GM21360 (cell line): Measurements from ENCODE around the gene SYT5.
"Not testable (repeated sequence)": the region's sequence is repeated elsewhere in the genome, so short reads cannot be mapped to it uniquely, and the experiment has no call there.

ENCODE experiments used
- ATAC-seq: cut with Tn5 transposase; IDR thresholded peaks from one replicate; pipeline ENCODE4 v1.9.1; 2021; ENCODE audit warnings: mild to moderate bottlenecking, moderate library complexity; ENCODE audit not compliant: unreplicated experiment

The SYT5 gene

DNA sequence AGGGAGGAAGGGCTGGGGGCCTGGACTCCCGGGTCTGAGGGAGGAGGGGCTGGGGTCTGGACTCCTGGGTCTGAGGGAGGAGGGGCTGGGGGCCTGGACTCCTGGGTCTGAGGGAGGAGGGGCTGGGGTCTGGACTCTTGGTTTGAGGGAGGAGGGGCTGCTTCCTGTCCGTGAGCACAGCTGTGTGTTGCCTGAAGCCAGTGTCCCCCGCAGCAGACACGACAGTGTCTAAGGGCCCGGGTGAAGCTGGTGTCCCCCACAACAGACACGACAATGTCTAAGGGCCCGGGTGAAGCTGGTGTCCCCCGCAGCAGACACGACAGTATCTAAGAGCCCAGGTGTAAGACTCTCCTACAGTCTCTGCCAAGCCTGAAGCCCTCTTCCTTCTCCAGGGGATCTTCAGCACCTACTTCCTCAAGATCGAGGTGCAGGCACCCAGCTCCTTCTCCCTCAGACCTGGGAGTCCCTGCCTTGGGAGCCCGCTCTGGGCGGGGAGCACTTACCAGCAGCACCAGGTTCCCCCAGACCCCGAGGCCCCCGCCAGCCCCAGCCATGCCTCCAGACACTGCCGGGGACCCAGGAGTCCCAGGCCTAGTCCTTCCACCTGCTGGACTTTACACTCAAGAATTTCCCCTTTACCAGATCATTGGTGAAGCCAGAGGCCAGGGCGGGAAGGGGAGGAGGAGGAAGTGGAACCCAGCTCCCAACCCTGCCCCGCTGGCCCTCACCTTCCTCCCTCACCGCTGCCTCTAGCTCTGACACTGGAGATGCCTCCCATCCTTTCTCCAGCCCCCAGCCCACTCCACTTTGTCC lies 29.0 kb upstream of the SYT5 start, which contains the start of gene PTPRH:
PTPRH (minus strand) TSS at position 622 of the 813 bp plus-strand sequence; CDS start at position 554, 68 bp downstream.
- no peak for ATAC-seq

DNA sequence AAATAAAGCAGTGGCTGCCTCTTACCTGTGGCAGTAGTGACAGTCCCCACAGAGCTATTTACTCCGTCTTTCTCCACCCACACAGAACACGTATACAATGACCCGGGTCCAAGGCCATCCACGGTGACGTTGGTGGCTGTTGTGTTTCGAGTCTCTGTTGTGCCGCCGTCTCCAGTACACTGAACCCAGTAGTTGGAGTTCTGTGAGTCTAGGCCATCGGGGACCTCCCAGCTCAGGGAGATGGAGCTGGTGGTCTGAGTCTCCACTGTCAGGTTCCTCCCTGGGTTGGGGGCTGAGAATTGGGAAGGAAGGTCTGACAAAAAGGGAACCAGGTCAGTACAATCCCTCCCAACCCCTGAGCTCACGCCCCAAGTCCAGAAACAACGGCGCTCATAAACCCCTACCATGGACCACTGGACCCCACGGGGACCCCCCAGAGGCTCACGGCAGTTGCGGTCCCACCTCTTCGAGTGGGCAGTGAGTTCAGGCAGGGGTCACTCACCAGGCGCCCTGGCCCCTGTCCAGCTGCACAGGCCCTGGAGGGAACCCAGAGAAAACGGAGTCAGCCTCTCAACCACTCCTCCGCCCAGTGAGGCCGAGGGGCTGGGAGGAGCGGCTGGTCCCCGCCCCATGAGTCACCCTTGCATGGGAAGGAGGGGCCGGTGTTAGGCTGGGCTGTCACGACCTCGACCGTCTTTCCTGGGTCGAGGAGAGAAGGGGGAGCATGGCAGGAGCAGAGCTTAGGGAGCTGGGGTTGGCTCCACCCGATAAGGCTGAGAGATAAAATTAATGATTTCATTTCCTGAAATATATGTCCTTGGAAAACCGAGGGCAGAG lies 26.8 kb upstream of the SYT5 start:
- no peak for ATAC-seq

GRCh38 chr19:55202199-55202598 lies 22.1 kb upstream of the SYT5 start:
- ATAC-seq: not testable (repeated sequence)

DNA sequence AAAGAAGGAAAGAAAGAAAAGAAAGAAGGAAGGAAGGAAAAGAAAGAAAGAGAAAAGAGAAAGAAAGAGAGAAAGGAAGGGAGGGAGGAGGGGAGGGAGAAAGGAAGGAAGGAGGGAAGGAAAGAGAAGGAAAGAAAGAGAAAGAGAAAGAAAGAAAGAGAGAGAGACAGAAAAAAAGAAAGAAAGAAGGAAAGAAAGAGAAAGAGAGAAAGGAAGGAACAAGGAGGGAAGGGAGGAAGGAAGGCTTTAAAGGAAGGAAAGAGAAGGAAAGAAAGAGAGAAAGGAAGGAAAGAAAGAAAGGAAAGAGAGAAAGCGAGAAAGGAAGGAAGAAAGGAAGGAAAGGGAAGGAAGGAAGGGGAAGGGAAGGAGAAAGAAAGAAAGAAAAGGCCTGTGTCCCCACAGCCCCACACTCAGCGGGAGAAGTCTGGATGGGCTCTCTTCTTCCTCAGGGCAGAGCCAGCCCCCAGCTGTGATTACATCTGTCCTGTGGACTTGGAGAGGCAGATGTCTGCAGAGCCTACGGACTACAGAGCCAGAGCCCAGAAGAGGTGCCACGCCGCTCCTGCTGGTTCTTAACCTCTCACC lies 19.6 kb upstream of the SYT5 start:
- ATAC-seq: no peak

DNA sequence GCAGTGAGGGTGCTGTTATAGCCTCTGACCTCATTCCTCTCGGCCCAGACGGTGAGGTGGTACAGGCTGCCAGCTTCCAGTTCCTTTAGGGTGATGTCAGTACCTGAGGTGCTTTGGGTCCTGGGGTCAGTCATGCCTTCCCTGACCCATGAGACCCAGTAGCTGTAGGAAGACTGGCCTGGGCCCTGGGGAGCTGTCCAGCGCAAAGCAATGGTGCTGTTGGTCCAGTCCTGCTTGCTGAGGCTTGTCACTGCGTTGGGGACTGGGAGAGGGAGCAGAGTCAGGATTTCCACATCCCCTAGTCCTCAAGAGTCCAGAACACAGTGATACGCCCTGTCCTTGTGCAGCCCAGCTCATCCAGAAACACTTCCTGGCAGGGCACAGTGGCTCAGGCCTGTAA lies 18.6 kb upstream of the SYT5 start:
- no peak for ATAC-seq

- no peak for ATAC-seq
Measured at GRCh38 chr19:55197528-55197927, 17.4 kb upstream of the SYT5 start.

DNA sequence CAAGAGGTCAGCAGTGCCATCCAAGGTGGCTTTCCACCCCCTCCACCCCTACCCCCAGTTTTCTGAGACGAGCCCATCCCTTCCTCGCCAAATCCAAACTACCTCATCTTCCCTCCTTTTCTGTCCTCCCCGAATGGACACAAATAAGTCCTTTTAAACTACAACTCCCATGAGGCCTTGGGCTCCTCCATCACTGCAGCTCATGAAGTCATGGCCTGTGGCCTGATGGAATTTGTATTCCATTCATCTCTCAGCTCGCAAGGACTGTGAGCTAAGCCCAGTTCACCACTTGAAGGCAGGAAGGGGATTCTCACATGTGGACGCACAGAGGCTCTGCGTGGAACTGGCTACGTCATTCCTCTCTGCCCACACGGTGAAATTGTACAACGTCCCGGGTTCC lies 16.7 kb upstream of the SYT5 start:
- no peak for ATAC-seq

DNA sequence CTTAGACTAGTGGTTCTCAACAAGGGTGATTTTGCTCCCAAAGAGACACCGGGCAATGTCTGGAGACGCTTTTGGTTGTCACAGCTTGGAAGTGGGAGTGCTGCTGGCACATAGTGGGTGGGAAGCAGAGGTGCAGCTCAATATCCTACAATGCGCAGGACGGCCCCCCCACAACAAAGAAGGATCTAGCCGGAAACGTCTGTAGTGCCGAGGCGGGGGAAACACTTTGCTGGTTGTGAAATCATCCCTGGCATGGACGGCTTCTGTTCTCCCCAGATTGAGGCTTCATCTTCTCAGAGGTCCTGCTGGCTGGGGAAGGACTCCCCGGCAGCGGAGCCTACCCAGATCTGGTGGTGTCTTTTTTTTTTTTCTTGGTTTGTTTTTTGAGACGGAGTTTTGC lies 13.4 kb upstream of the SYT5 start:
- no peak for ATAC-seq

DNA sequence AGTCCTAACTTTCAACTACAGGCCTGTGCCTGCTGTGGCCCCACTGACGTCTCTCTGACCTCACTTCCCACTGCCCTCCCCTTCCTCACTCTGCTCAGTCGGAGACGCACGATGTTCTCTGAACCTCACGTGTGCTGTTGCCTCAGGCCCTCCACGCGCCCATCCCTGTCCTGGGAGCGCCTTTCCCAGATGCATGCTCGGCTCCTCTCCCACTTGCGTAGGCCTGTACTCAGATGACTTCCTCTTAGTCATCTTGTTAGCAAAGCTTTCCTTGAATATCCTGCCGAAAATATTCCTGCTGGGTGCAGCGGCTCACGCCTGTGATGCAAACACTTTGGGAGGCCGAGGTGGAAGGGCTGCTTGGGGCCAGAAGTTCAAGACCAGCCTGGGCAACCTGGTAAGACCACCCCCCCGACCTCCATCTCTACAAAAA lies 9.3 kb upstream of the SYT5 start:
- ATAC-seq: no peak

GRCh38 chr19:55188625-55189024 lies 8.5 kb upstream of the SYT5 start:
- ATAC-seq: no peak

DNA sequence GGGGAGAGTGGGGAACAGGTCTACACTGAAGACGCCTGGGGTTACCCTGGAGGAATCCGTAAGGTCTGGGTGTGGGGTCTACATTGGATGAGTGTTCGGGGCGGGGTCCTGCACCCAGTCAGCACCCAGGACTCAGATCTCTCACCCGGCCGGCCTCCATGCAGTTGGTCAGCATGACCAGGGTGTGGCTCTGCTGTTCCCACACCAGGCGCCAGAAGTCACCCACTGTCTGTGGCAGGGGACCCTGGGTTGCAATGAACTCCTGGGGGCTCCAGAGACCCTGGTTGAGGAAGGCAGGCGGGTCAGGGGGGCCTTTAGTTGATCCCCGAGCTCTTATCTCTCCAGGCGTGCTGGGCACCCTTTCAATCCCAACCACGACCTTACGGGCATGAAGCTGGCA lies 6.0 kb upstream of the SYT5 start:
- no peak for ATAC-seq

DNA sequence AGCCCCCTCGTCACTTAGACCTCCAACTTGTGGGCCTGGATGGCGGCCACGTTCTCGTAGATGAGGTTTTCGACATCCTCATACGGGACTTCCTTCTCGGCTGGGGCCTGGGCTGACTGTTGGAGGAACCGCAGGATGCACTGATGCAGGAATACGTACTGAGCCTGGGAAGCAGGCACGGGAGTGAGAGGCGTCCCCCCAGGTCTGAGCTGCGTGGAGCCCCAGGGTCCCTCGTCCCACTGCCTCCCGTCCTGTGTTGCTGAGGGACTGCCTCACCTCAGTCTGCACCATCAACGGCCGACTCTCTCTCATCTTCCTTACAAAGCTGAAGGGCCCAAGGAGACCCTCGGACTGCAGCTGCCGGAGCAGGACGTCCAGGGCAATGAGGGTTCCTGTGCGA lies 1.7 kb upstream of the SYT5 start:
- ATAC-seq: no peak

GRCh38 chr19:55178781-55179599 lies 1.1 kb downstream of the SYT5 start:
- ATAC-seq: peak; percentile 70

- no peak for ATAC-seq
Measured at GRCh38 chr19:55176076-55176475, 4.0 kb downstream of the SYT5 start.

- ATAC-seq: no peak
Measured at GRCh38 chr19:55175117-55175867, 4.8 kb downstream of the SYT5 start.

DNA sequence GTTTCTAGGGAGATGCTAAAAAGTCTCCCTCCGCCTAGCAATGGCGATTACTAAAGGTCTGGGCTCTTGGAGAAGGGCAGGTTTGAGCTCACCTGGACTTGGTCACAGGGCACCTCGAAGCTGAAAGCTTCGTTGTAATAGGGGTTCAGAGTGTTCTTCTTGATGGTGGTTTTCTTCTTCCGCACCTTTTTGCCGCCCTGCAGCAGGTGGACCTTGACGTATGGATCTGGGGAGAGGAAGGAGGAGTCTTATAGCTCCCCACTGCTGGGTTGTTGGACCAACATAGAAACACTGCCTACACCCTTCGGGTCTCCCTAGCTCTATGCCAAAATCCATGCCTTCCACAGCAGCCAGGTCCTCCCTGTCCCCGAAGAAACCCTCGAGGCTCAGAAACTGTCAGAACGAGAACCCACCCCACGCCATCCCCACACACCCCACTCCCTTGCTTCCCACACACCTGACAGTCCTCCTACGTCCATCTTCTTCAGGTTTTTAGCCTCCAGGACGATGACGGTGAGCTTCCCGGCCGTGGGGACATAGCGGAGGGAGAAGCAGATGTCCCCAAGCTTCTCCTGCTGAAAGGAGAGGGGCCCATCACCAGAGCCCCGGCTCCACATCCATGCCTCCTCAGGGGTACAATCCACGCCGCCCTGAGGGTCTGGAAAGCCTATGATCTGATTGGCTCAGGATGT lies 5.5 kb downstream of the SYT5 start:
- no peak for ATAC-seq

DNA sequence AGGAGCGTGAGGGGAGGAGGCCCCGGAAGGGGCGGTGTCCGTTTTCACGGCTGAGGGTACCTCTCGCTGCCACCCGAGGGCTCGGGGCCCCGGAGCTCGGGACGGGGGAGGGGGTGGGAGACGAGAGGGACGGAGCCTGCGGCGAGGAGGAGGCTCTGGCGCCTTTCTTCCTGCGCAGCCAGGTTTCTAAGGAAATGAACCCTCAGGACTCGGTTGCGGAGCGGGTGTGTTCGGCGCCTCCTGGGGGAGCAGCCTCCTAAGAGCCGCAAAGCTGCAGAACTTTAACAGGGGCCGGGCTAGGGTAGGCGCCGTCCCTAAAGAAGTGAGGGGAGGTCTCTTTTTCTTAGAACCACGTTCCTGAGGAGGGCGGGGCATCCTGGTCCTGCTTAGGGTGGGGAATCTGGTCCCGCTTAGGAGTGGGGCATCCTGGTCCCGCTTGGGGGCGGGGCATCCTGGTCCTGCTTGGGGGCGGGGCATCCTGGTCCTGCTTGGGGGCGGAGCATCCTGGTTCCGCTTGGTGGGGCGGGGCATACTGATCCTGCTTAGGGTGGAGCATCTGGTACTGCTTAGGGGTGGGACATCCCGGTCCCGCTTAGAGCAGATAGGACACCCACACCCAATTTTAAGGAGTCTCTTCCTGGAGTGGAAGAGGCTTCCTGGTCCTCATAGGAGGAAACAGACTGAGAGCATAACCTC lies 6.2 kb downstream of the SYT5 start:
- ATAC-seq: no peak

GRCh38 chr19:55173186-55173713 lies 6.8 kb downstream of the SYT5 start:
- ATAC-seq: no peak

DNA sequence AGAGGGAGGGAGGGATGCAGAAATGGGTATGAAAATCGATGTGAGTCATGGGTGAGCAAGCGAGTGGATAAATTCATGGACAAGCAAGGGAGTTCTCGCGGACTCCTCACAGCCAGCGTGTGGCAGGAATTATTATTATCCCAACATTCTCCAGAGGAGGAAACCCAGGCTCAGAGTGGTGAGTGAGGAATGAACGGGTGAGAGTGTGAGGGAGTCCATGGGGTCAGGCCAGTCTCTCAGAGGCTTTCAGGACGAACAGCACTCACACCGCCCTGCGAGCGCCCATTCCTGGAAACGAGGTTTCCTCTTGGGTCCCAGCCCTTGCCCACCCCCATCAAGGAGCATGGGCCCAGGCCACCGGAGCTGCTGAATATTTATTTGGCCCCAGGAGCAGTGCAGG lies 7.3 kb downstream of the SYT5 start:
- ATAC-seq: no peak
